Measurements from ENCODE around the gene SPTAN1. TPM values are rescaled to one million over a fixed set of nuclear protein-coding genes. Genes with fewer than 3 reads are reported as not detected.
A peak's percentile ranks its signal among the peaks of the same experiment; 100 is the strongest.

The SPTAN1 gene
- total RNA-seq, 2 experiments from 2014 or later = 355 to 358 TPM

- H3K36me3 Mint-ChIP-seq = peaks cover 55% of the 10 kb centered on the region
- POLR2A ChIA-PET = interaction anchor here (0.7 kb wide), 1 partner anchor 492 kb away, joined by 4 read pairs; the partner anchor contains the start of gene DOLPP1
These were observed 36.3 kb downstream of the SPTAN1 start for GRCh38 chr9:128588581-128589233.

DNA sequence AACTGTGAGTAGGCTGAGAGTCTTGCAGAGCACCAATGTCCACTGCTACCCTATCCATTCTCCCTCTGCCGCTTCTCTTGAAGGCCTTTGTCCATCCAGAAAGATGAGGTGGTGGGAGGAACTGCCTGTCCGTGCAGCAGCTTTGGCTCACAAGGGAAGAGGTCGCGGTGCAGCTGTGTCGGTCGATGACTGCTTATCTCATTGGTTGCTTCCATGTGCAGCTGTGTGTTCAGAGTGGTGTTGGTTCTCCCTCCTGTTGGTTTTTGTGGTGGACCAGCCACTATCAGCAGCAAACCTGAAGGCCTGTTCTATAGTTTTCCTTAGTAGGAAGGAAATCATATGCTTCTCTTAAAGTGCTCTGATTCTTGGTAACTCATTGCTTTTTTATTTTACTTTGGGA, 40.7 kb downstream of the SPTAN1 start:
- Mint-ChIP-seq H3K4me3 (no peak overlapping the region), H3K9me3 (no peaks in the 10 kb centered on the region), H3K27ac (no peak overlapping the region), H3K27me3 (no peaks in the 10 kb centered on the region), H3K36me3 (peaks cover 35% of the 10 kb centered on the region), H3K4me1 (peaks cover 4% of the 10 kb centered on the region)
- POLR2A ChIA-PET = no interaction called here
- DNase-seq = no peak
- no peak for ATAC-seq (ENCODE audit: low read depth)

More at GRCh38 chr9:128588581-128589233, 36.3 kb downstream of the SPTAN1 start:
- H3K4me1 Mint-ChIP-seq = peaks cover 12% of the 10 kb centered on the region
- H3K27ac Mint-ChIP-seq = peak overlapping the region; percentile 48
- DNase-seq = no peak
- H3K27me3 Mint-ChIP-seq = no peaks in the 10 kb centered on the region
- ATAC-seq (ENCODE audit: low read depth) = no peak
- no peak overlapping the region for H3K4me3 Mint-ChIP-seq
- H3K9me3 Mint-ChIP-seq = no peaks in the 10 kb centered on the region

DNA sequence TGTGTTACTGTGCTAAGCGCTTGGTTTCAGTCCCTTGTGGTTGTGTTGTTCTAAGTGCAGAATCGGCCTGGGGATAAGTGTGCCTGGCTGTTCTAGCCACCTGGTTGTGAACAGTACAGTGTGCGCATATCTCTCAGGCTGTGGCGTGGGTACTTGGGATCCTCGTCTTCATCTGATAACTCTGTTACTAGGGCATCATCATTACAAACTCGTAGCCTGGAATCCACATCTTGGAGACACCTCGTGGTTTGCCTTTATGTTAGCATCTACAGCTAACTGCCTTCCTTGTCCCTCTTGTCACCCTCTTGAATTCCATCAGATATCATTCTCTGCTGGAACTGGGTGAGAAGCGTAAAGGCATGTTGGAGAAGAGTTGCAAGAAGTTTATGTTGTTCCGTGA, 41.5 kb downstream of the SPTAN1 start:
- no peak for ATAC-seq (ENCODE audit: low read depth)
- Mint-ChIP-seq H3K9me3 (no peaks in the 10 kb centered on the region), H3K4me3 (no peak overlapping the region), H3K27ac (no peak overlapping the region), H3K27me3 (no peaks in the 10 kb centered on the region), H3K36me3 (peaks cover 32% of the 10 kb centered on the region), H3K4me1 (peaks cover 3% of the 10 kb centered on the region)
- POLR2A ChIA-PET = no interaction called here
- no peak for DNase-seq

GRCh38 chr9:128595471-128595870, 43.1 kb downstream of the SPTAN1 start:
- H3K36me3 Mint-ChIP-seq = peaks cover 38% of the 10 kb centered on the region
- no peak overlapping the region for H3K27ac Mint-ChIP-seq
- peaks cover 3% of the 10 kb centered on the region for H3K4me1 Mint-ChIP-seq
- no peak overlapping the region for H3K4me3 Mint-ChIP-seq
- ATAC-seq (ENCODE audit: low read depth) = no peak
- DNase-seq = no peak
- H3K9me3 Mint-ChIP-seq = no peaks in the 10 kb centered on the region
- H3K27me3 Mint-ChIP-seq = no peaks in the 10 kb centered on the region
- POLR2A ChIA-PET = no interaction called here

GRCh38 chr9:128600099-128600498, 47.7 kb downstream of the SPTAN1 start:
- Mint-ChIP-seq H3K9me3 (no peaks in the 10 kb centered on the region), H3K27me3 (no peaks in the 10 kb centered on the region), H3K4me3 (no peak overlapping the region), H3K4me1 (no peaks in the 10 kb centered on the region), H3K27ac (no peak overlapping the region), H3K36me3 (peaks cover 28% of the 10 kb centered on the region)
- no peak for ATAC-seq (ENCODE audit: low read depth)
- no peak for DNase-seq
- POLR2A ChIA-PET = no interaction called here

DNA sequence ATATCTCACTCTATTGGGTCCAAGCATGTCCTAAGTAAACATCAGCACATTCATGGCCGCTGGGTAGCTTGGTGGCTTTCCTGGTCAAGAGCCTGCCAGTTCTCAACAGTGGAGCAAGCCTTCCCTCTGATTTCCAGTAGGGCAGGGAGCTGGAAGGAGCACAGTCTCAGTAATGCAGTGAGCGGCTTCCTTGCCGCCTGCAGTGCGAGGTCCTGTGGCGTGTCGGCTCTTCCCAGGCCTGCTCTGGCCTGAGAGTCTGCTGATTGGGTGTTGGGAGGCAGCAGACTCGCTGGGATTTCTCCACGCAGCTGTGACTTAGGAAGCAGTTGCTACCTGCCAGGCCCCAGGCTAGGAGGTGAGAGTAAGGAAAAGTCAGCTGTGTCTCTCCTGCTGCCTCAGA, 51.3 kb downstream of the SPTAN1 start:
- Mint-ChIP-seq H3K9me3 (no peaks in the 10 kb centered on the region), H3K4me1 (no peaks in the 10 kb centered on the region), H3K27me3 (no peaks in the 10 kb centered on the region), H3K27ac (no peak overlapping the region), H3K4me3 (no peak overlapping the region), H3K36me3 (peaks cover 34% of the 10 kb centered on the region)
- POLR2A ChIA-PET = interaction anchor here (2.7 kb wide), 1 partner anchor 51 kb away, joined by 7 read pairs; the partner anchor contains the start of gene SPTAN1
- ATAC-seq (ENCODE audit: low read depth) = no peak
- DNase-seq = no peak

DNA sequence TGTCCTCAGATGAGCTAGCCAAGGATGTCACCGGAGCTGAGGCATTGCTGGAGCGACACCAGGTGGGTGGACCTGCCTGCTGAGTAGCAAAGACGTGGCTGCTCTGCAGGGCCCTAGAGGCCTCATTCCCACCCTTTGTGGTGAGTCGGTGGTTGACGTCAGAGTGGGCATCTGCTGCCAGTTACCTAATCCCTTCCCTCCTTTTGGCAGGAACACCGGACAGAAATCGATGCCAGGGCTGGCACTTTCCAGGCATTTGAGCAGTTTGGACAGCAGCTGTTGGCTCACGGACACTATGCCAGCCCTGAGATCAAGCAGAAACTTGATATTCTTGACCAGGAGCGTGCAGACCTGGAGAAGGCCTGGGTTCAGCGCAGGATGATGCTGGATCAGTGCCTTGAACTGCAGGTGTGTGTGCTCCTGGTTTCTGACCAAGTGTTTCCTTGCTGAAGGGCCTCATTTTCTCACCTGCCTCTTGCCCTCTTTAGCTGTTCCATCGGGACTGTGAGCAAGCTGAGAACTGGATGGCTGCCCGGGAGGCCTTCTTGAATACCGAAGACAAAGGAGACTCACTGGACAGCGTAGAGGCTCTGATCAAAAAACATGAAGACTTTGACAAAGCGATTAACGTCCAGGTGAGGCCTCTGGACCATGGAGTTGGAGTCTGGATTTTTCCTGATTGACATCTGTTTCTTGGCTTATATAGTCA, 55.4 kb downstream of the SPTAN1 start:
- Mint-ChIP-seq H3K9me3 (no peaks in the 10 kb centered on the region), H3K27ac (no peak overlapping the region), H3K4me3 (no peak overlapping the region), H3K27me3 (no peaks in the 10 kb centered on the region), H3K36me3 (peaks cover 29% of the 10 kb centered on the region), H3K4me1 (no peaks in the 10 kb centered on the region)
- POLR2A ChIA-PET = no interaction called here
- DNase-seq (no peak), ATAC-seq (ENCODE audit: low read depth) (no peak)

- POLR2A ChIA-PET = interaction anchor here (0.9 kb wide), 1 partner anchor 9 kb away, joined by 3 read pairs; no protein-coding TSS in a partner anchor
- no peak overlapping the region for H3K4me3 Mint-ChIP-seq
- no peak for DNase-seq
These were observed 58.5 kb downstream of the SPTAN1 start for GRCh38 chr9:128610897-128611296.

GRCh38 chr9:128611600-128612394, 59.4 kb downstream of the SPTAN1 start:
- POLR2A ChIA-PET = interaction anchor here (1.2 kb wide), 1 partner anchor 59 kb away, joined by 4 read pairs; the partner anchor contains the start of gene SPTAN1
- Mint-ChIP-seq H3K27ac (no peak overlapping the region), H3K9me3 (no peaks in the 10 kb centered on the region), H3K4me3 (no peak overlapping the region), H3K27me3 (no peaks in the 10 kb centered on the region), H3K4me1 (no peaks in the 10 kb centered on the region), H3K36me3 (peaks cover 27% of the 10 kb centered on the region)
- no peak for DNase-seq
- ATAC-seq (ENCODE audit: low read depth) = no peak

More at GRCh38 chr9:128610897-128611296, 58.5 kb downstream of the SPTAN1 start:
- no peaks in the 10 kb centered on the region for H3K27me3 Mint-ChIP-seq
- no peaks in the 10 kb centered on the region for H3K4me1 Mint-ChIP-seq
- no peak for ATAC-seq (ENCODE audit: low read depth)
- no peaks in the 10 kb centered on the region for H3K9me3 Mint-ChIP-seq
- peaks cover 26% of the 10 kb centered on the region for H3K36me3 Mint-ChIP-seq
- no peak overlapping the region for H3K27ac Mint-ChIP-seq

DNA sequence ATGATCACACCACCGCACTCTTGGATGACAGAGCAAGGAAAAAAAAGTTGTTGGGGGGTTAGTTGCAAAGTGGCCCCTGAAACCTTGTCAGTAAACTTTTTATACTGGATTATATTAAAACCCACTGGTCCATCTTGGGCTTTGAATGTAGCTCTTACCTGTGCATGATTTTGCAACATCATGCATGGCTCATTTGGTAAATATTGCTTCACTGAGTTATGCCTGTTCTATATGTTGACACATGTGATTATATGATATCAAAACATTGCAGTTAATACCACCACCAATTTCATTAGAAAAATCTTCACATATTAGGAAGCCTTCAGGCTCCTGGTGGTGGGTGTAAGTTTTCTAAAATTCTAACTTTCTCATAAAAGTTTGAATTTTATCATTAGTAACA, 62.3 kb downstream of the SPTAN1 start:
- Mint-ChIP-seq H3K36me3 (peaks cover 29% of the 10 kb centered on the region), H3K27me3 (no peaks in the 10 kb centered on the region), H3K4me1 (no peaks in the 10 kb centered on the region), H3K4me3 (no peak overlapping the region), H3K27ac (no peak overlapping the region), H3K9me3 (no peaks in the 10 kb centered on the region)
- DNase-seq (no peak), ATAC-seq (ENCODE audit: low read depth) (no peak)
- POLR2A ChIA-PET = no interaction called here

- H3K4me3 Mint-ChIP-seq = no peak overlapping the region
- H3K36me3 Mint-ChIP-seq = peaks cover 30% of the 10 kb centered on the region
- ATAC-seq (ENCODE audit: low read depth) = no peak
- no peaks in the 10 kb centered on the region for H3K9me3 Mint-ChIP-seq
- DNase-seq = no peak
- POLR2A ChIA-PET = no interaction called here
- H3K27ac Mint-ChIP-seq = no peak overlapping the region
- H3K4me1 Mint-ChIP-seq = no peaks in the 10 kb centered on the region
- H3K27me3 Mint-ChIP-seq = no peaks in the 10 kb centered on the region
These were observed 63.2 kb downstream of the SPTAN1 start for GRCh38 chr9:128615571-128615970.

DNA sequence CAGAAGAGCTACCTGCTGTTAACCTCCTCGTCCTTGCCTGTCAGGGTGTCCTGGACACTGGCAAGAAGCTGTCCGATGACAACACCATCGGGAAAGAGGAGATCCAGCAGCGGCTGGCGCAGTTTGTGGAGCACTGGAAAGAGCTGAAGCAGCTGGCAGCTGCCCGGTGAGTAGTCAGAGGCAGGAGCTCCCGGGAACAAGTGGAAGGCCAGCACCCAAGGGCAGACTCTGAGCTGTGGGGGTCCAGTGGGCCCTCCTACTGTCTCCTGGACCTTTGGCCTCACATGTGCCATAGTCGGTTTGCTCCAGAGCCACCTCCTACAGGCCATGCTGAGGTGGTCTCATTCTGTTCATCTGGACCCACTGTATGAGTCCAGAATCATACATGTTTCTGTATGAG, 65.6 kb downstream of the SPTAN1 start:
- no peaks in the 10 kb centered on the region for H3K27me3 Mint-ChIP-seq
- no peak for DNase-seq
- H3K4me3 Mint-ChIP-seq = no peak overlapping the region
- ATAC-seq (ENCODE audit: low read depth) = no peak
- no peaks in the 10 kb centered on the region for H3K9me3 Mint-ChIP-seq
- peaks cover 36% of the 10 kb centered on the region for H3K36me3 Mint-ChIP-seq
- H3K27ac Mint-ChIP-seq = no peak overlapping the region
- H3K4me1 Mint-ChIP-seq = no peaks in the 10 kb centered on the region
- POLR2A ChIA-PET = interaction anchor here (0.5 kb wide), 1 partner anchor 19 kb away, joined by 5 read pairs; no protein-coding TSS in a partner anchor

GRCh38 chr9:128619127-128619526, 66.7 kb downstream of the SPTAN1 start:
- Mint-ChIP-seq H3K9me3 (no peaks in the 10 kb centered on the region), H3K4me3 (no peak overlapping the region), H3K27ac (no peak overlapping the region), H3K4me1 (no peaks in the 10 kb centered on the region), H3K27me3 (no peaks in the 10 kb centered on the region), H3K36me3 (peaks cover 33% of the 10 kb centered on the region)
- no peak for ATAC-seq (ENCODE audit: low read depth)
- POLR2A ChIA-PET = no interaction called here
- DNase-seq = no peak
